ENCODE measurements around the gene MYOD1.

DNA sequence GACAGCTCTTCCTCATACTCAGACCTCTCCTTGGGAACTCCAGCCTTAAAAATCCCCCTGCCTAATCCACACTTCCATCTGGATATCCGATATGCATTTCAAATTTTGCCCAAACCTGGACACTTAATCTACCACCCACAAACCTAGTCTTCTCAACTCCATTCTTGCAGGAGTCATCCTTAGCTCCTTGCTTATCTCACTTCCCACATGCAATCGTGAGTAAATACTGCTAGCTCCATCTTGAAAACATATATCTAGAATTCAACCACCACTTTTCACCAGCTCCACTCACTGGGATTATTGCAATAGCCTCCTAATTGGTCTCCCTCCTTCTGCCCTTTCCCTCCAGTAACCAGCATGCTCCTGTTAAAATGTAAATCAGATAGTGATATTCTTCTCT, 2.6 kb upstream of the MYOD1 start:
- TF ChIP-seq, protein P1, sequence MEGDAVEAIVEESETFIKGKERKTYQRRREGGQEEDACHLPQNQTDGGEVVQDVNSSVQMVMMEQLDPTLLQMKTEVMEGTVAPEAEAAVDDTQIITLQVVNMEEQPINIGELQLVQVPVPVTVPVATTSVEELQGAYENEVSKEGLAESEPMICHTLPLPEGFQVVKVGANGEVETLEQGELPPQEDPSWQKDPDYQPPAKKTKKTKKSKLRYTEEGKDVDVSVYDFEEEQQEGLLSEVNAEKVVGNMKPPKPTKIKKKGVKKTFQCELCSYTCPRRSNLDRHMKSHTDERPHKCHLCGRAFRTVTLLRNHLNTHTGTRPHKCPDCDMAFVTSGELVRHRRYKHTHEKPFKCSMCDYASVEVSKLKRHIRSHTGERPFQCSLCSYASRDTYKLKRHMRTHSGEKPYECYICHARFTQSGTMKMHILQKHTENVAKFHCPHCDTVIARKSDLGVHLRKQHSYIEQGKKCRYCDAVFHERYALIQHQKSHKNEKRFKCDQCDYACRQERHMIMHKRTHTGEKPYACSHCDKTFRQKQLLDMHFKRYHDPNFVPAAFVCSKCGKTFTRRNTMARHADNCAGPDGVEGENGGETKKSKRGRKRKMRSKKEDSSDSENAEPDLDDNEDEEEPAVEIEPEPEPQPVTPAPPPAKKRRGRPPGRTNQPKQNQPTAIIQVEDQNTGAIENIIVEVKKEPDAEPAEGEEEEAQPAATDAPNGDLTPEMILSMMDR (IDR thresholded peaks at IDR 0.05), result no peak
- TF ChIP-seq POLR2A (IDR thresholded peaks at IDR 0.05), result no peak
